Epithelial cell of prostate (primary cell): ENCODE measurements around the gene TMEM163.

ENCODE experiments used
- DNase-seq: peaks from one replicate; pipeline ENCODE4 v3.0.0-alpha.2; 2011; ENCODE audit warnings: low read depth, low spot score
- H3K27ac ChIP-seq: fragments of 450-650 bp; 2 replicates; pipeline ENCODE4 v1.5.1; 2017; ENCODE audit warnings: mild to moderate bottlenecking

TMEM163 gene

GRCh38 chr2:134465228-134466105 lies 253.3 kb downstream of the TMEM163 start:
- no peak for DNase-seq

GRCh38 chr2:134463699-134464022 lies 255.1 kb downstream of the TMEM163 start:
- no peak for DNase-seq
- no peak overlapping the region for H3K27ac ChIP-seq

More at GRCh38 chr2:134465228-134466105, 253.3 kb downstream of the TMEM163 start:
- H3K27ac ChIP-seq: no peak overlapping the region

- no peak overlapping the region for H3K27ac ChIP-seq
- no peak for DNase-seq
Observed at GRCh38 chr2:134462791-134463698, 255.8 kb downstream of the TMEM163 start.

- no peak overlapping the region for H3K27ac ChIP-seq
- no peak for DNase-seq
Observed at GRCh38 chr2:134462275-134462674, 256.5 kb downstream of the TMEM163 start.

- H3K27ac ChIP-seq: no peak overlapping the region
- DNase-seq: no peak
Observed at GRCh38 chr2:134461511-134461910, 257.3 kb downstream of the TMEM163 start.

- no peak for DNase-seq
- H3K27ac ChIP-seq: no peak overlapping the region
Observed at GRCh38 chr2:134460583-134460998, 258.2 kb downstream of the TMEM163 start.

- DNase-seq: no peak
Observed at GRCh38 chr2:134459706-134460406, 258.9 kb downstream of the TMEM163 start.

GRCh38 chr2:134458950-134459349 lies 259.9 kb downstream of the TMEM163 start:
- no peak overlapping the region for H3K27ac ChIP-seq
- DNase-seq: no peak

More at GRCh38 chr2:134459706-134460406, 258.9 kb downstream of the TMEM163 start:
- no peak overlapping the region for H3K27ac ChIP-seq

GRCh38 chr2:134458473-134458853 lies 260.3 kb downstream of the TMEM163 start:
- no peak overlapping the region for H3K27ac ChIP-seq
- no peak for DNase-seq

GRCh38 chr2:134457765-134458472 lies 260.9 kb downstream of the TMEM163 start:
- H3K27ac ChIP-seq: no peak overlapping the region
- no peak for DNase-seq

GRCh38 chr2:134457353-134457752 lies 261.4 kb downstream of the TMEM163 start:
- DNase-seq: no peak
- H3K27ac ChIP-seq: no peak overlapping the region

- no peak for DNase-seq
- no peak overlapping the region for H3K27ac ChIP-seq
Observed at GRCh38 chr2:134455426-134455825, 263.4 kb downstream of the TMEM163 start.

GRCh38 chr2:134454931-134455330 lies 263.9 kb downstream of the TMEM163 start:
- DNase-seq: no peak
- H3K27ac ChIP-seq: no peak overlapping the region

- no peak overlapping the region for H3K27ac ChIP-seq
- DNase-seq: no peak
Observed at GRCh38 chr2:134454426-134454825, 264.4 kb downstream of the TMEM163 start.

- no peak for DNase-seq
- H3K27ac ChIP-seq: no peak overlapping the region
Observed at GRCh38 chr2:134453973-134454372, 264.8 kb downstream of the TMEM163 start.

- DNase-seq: no peak
- H3K27ac ChIP-seq: no peak overlapping the region
Observed at GRCh38 chr2:134453476-134453875, 265.3 kb downstream of the TMEM163 start.

GRCh38 chr2:134452042-134452733 lies 266.6 kb downstream of the TMEM163 start:
- no peak overlapping the region for H3K27ac ChIP-seq
- DNase-seq: no peak

- H3K27ac ChIP-seq: no peak overlapping the region
- DNase-seq: no peak
Observed at GRCh38 chr2:134451347-134451630, 267.5 kb downstream of the TMEM163 start.

- DNase-seq: no peak
- no peak overlapping the region for H3K27ac ChIP-seq
Observed at GRCh38 chr2:134449751-134450513, 268.9 kb downstream of the TMEM163 start.
